Measurements from ENCODE around the gene LRRK1.

LRRK1 gene

GRCh38 chr15:100901702-100902435, 17.3 kb upstream of the LRRK1 start:
- H3K27ac Mint-ChIP-seq, result peak overlapping the region; percentile 93 to 97 (median 96)
- peaks cover 40% of the 10 kb centered on the region for H3K4me1 Mint-ChIP-seq
- H3K9me3 Mint-ChIP-seq, result no peaks in the 10 kb centered on the region

GRCh38 chr15:100902436-100903167, 16.6 kb upstream of the LRRK1 start:
- Mint-ChIP-seq H3K36me3 (ENCODE audit: low read depth) (no peaks in the 10 kb centered on the region), H3K9me3 (no peaks in the 10 kb centered on the region), H3K27ac (peak overlapping the region; percentile 93 to 97 (median 96)), H3K4me1 (peaks cover 40% of the 10 kb centered on the region), H3K4me3 (peak overlapping the region; percentile 35 to 70 (median 61)), H3K27me3 (ENCODE audit: low read depth) (peaks cover 29% of the 10 kb centered on the region)
- TF ChIP-seq CTCF (IDR thresholded peaks at IDR 0.05; ENCODE audit: unreplicated experiment in 3 of 3), result no peak

More at GRCh38 chr15:100901702-100902435, 17.3 kb upstream of the LRRK1 start:
- TF ChIP-seq CTCF (IDR thresholded peaks at IDR 0.05; ENCODE audit: unreplicated experiment in 3 of 3), result no peak
- Mint-ChIP-seq H3K27me3 (ENCODE audit: low read depth) (peaks cover 28% of the 10 kb centered on the region), H3K36me3 (ENCODE audit: low read depth) (no peaks in the 10 kb centered on the region), H3K4me3 (peak overlapping the region; percentile 35 to 70 (median 61))

GRCh38 chr15:100903168-100903554, 16.0 kb upstream of the LRRK1 start:
- Mint-ChIP-seq H3K27ac (peak overlapping the region; percentile 93 to 97 (median 96)), H3K4me1 (peaks cover 40% of the 10 kb centered on the region), H3K27me3 (ENCODE audit: low read depth) (peaks cover 25% of the 10 kb centered on the region), H3K9me3 (no peaks in the 10 kb centered on the region), H3K36me3 (ENCODE audit: low read depth) (no peaks in the 10 kb centered on the region), H3K4me3 (peak overlapping the region in 1 of 3 experiments; percentile 70)
- TF ChIP-seq CTCF (IDR thresholded peaks at IDR 0.05; ENCODE audit: unreplicated experiment in 3 of 3), result no peak

- peaks cover 37% of the 10 kb centered on the region for H3K4me1 Mint-ChIP-seq
- no peaks in the 10 kb centered on the region for H3K9me3 Mint-ChIP-seq
- H3K27ac Mint-ChIP-seq, result peak overlapping the region in 1 of 3 experiments; percentile 10
- no peaks in the 10 kb centered on the region for H3K36me3 Mint-ChIP-seq (ENCODE audit: low read depth)
- no peak for TF ChIP-seq CTCF (IDR thresholded peaks at IDR 0.05; ENCODE audit: unreplicated experiment in 3 of 3)
- H3K27me3 Mint-ChIP-seq (ENCODE audit: low read depth), result peaks cover 17% of the 10 kb centered on the region
- no peak overlapping the region for H3K4me3 Mint-ChIP-seq
Measured at GRCh38 chr15:100905850-100906249, 13.3 kb upstream of the LRRK1 start.

GRCh38 chr15:100908466-100908865, 10.7 kb upstream of the LRRK1 start:
- H3K4me1 Mint-ChIP-seq, result peaks cover 15% of the 10 kb centered on the region
- H3K9me3 Mint-ChIP-seq, result peaks cover 2% of the 10 kb centered on the region
- H3K36me3 Mint-ChIP-seq (ENCODE audit: low read depth), result no peaks in the 10 kb centered on the region
- TF ChIP-seq CTCF (IDR thresholded peaks at IDR 0.05; ENCODE audit: unreplicated experiment in 3 of 3), result no peak
- H3K4me3 Mint-ChIP-seq, result no peak overlapping the region
- peaks cover 30% of the 10 kb centered on the region for H3K27me3 Mint-ChIP-seq (ENCODE audit: low read depth)
- no peak overlapping the region for H3K27ac Mint-ChIP-seq
